ENCODE measurements around the gene COL28A1. TPM values are rescaled to one million over a fixed set of nuclear protein-coding genes. Genes with fewer than 3 reads are reported as not detected.

COL28A1 gene
- total and polyA plus RNA-seq, 12 donors: 0.66 to 16.0 (median 2.8) TPM

DNA sequence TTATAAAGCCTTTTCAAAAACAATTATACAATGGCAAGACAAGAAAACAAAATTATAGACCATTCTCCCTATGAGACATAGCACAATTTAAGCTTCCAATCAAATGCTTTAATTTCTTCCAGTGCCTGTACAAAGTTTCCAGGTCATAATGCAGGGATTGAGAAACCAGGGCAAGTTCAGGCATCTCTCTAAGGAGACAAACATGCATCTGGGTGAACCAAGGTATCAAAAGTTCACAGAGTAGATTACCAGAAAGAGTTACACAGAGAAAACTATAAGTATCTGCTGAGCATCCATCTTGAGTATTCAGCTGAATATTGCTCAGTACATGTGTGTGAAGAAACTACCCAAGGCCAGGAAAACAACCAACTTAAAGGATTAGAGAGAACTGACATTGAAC, 89.1 kb downstream of the COL28A1 start:
- DNase-seq: no peak
- Histone ChIP-seq H3K9me3 (replicated peaks in 1 of 3) (peaks cover 0 to 8% (median 4%) of the 10 kb centered on the region in 3 donors), H3K27me3 (no peaks in the 10 kb centered on the region), H3K36me3 (replicated peaks in 1 of 2) (no peaks in the 10 kb centered on the region), H3K4me3 (no peak overlapping the region), H3K4me1 (replicated peaks in 1 of 2) (no peaks in the 10 kb centered on the region), H3K27ac (no peak overlapping the region)
- TF ChIP-seq CTCF (IDR thresholded peaks at IDR 0.05): no peak
- TF ChIP-seq POLR2A (IDR thresholded peaks at IDR 0.05): no peak
- intact Hi-C loops (cut with DNase I): no loop called here

DNA sequence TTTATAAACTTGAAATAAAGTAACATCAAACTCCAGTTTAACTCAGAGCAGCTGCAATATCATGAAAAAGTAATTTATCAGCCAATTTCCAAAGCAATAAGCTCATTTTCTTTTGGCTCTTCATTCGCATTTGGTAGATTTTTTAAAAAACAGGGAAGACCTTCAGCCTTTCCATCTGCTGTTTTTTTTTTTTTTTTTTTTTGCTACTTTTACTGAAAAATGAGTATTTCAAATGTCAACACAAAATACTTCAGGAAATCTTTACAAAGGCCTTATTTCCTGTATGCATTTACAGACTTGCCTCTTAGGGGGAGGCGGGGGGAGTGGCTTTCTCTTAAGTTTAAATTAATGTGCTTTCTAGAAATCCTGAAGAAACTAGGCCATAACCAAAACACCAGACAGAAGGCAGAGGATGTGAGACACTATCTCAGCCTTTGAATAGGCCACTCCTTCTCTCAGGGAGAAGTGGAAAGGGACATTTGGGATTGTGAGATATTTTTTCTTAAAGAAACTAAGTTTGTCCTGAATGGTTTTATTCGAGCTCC, 91.8 kb downstream of the COL28A1 start:
- intact Hi-C loops (cut with DNase I): no loop called here
- Histone ChIP-seq H3K4me3 (no peak overlapping the region), H3K9me3 (replicated peaks in 1 of 3) (peaks cover 0 to 4% (median 3%) of the 10 kb centered on the region in 3 donors), H3K36me3 (replicated peaks in 1 of 2) (no peaks in the 10 kb centered on the region), H3K27ac (no peak overlapping the region), H3K27me3 (no peaks in the 10 kb centered on the region), H3K4me1 (replicated peaks in 1 of 2) (no peaks in the 10 kb centered on the region)
- DNase-seq: peak in 1 of 7 donors; percentile 19
- TF ChIP-seq CTCF (IDR thresholded peaks at IDR 0.05) (no peak), POLR2A (IDR thresholded peaks at IDR 0.05) (no peak)
- WGBS, 4 donors: 66 to 74% (median 70%) methylated on average over 3 of the region's 3 CpGs

DNA sequence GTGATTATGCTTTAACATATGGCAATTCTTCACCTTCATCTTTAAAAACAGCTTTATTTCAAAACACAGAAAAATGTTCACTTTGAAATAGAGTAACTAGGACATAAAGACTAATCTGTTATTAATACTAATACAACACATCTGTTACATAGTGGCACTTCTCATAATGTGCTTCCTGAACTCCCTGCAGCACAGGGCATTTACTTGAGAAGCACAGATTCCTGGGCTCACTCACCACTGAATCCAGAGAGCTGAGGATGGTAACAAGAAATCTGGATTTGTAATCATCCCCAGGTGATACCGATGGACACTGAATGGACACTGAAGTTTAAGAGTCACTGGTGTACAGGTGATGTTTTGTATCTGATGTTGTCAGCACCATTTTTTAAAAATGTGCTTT, 96.1 kb downstream of the COL28A1 start:
- TF ChIP-seq POLR2A (IDR thresholded peaks at IDR 0.05) (no peak), CTCF (IDR thresholded peaks at IDR 0.05) (no peak)
- no peak overlapping the region for H3K4me3 ChIP-seq
- intact Hi-C loops (cut with DNase I): no loop called here
- H3K36me3 ChIP-seq (replicated peaks in 1 of 2): no peaks in the 10 kb centered on the region
- H3K27ac ChIP-seq: no peak overlapping the region
- no peaks in the 10 kb centered on the region for H3K4me1 ChIP-seq (replicated peaks in 1 of 2)
- WGBS, 4 donors: 96 to 100% (median 100%) methylated on average over 1 of the region's 1 CpG
- no peaks in the 10 kb centered on the region for H3K9me3 ChIP-seq (replicated peaks in 1 of 3)
- no peak for DNase-seq
- H3K27me3 ChIP-seq: no peaks in the 10 kb centered on the region

- Histone ChIP-seq H3K9me3 (replicated peaks in 1 of 3) (no peaks in the 10 kb centered on the region), H3K4me3 (no peak overlapping the region), H3K4me1 (replicated peaks in 1 of 2) (no peaks in the 10 kb centered on the region), H3K27me3 (no peaks in the 10 kb centered on the region), H3K27ac (no peak overlapping the region), H3K36me3 (replicated peaks in 1 of 2) (no peaks in the 10 kb centered on the region)
- TF ChIP-seq POLR2A (IDR thresholded peaks at IDR 0.05) (no peak), CTCF (IDR thresholded peaks at IDR 0.05) (no peak)
- intact Hi-C loops (cut with DNase I): no loop called here
- DNase-seq: no peak
- WGBS, 4 donors: 61 to 76% (median 64%) methylated on average over 5 of the region's 5 CpGs
Measured at GRCh38 chr7:7438851-7439250, 96.8 kb downstream of the COL28A1 start.

All from adrenal gland (tissue), 12 donors.